Adrenal gland (tissue), 12 donors: ENCODE measurements around the gene LAMC2. TPM values are rescaled to one million over a fixed set of nuclear protein-coding genes. Genes with fewer than 3 reads are reported as not detected.
A peak's percentile ranks its signal among the peaks of the same experiment; 100 is the strongest.

Source experiments
- DNase-seq, 7 donors: peaks; one replicate each; pipeline ENCODE4 v3.0.0-alpha.2; 2019 to 2020
- H3K27ac ChIP-seq, 5 donors: fragments of 200-600 bp; sonication (generic) in 4 of 5; 1 replicate in 3 of 5; 2 replicates in 2 of 5; pipeline versions ENCODE4 v1.5.1 to v1.8.0; 2016 to 2020; ENCODE audit warnings: mild to moderate bottlenecking in 1 of 5
- H3K27me3 ChIP-seq: fragments of 200-600 bp; 2 replicates; pipeline ENCODE4 v1.8.0; 2021
- H3K36me3 ChIP-seq, 2 donors: fragments of 200-600 bp; replicated peaks in 1 of 2; 1 replicate in 1 of 2; 2 replicates in 1 of 2; pipeline versions ENCODE4 v1.5.1 to v1.8.0; 2018 to 2022
- H3K4me1 ChIP-seq, 2 donors: fragments of 200-600 bp; replicated peaks in 1 of 2; 1 replicate in 1 of 2; 2 replicates in 1 of 2; pipeline versions ENCODE4 v1.5.1 to v1.8.0; 2018 to 2021
- H3K4me3 ChIP-seq, 4 donors: fragments of 200-600 bp; sonication (generic) in 3 of 4; one replicate each; pipeline ENCODE4 v1.5.1; 2016 to 2018
- H3K9me3 ChIP-seq, 3 donors: fragments of 200-600 bp; sonication (generic) in 1 of 3; replicated peaks in 1 of 3; 1 replicate in 2 of 3; 2 replicates in 1 of 3; pipeline versions ENCODE4 v1.5.1 to v1.8.0; 2016 to 2021
- CTCF ChIP-seq, 6 experiments: fragments of 450-650 bp in 4 of 6; fragments of 200-600 bp in 2 of 6; sonication (generic) in 1 of 6; IDR thresholded peaks; 1 replicate in 5 of 6; 2 replicates in 1 of 6; pipeline versions ENCODE4 v1.5.1 to v1.8.0; 2016 to 2021; ENCODE audit warnings: antibody characterized with exemption in 6 of 6, mild to moderate bottlenecking in 2 of 6, moderate library complexity in 1 of 6
- POLR2A ChIP-seq, 2 donors: fragments of 450-650 bp; IDR thresholded peaks; one replicate each; pipeline ENCODE4 v1.6.1; 2017; ENCODE audit warnings: antibody characterized with exemption in 2 of 2, mild to moderate bottlenecking in 2 of 2, moderate library complexity in 1 of 2
- WGBS, 4 donors: extraction: QIAGEN DNeasy Blood & Tissue Kit in 2 of 4; methylation state at CpG; one replicate each; pipeline versions ENCODE4 v1.1.5 to v1.1.7; 2013 to 2017; 5-methylcytosine and 5-hydroxymethylcytosine counted together
- intact Hi-C, 2 donors: fragments of 100-400 bp; cut with DNase I; formaldehyde crosslinking; loops; one replicate each; pipeline versions ENCODE4 v1.14.1 to v1.15.0; 2022 to 2023
- polyA plus RNA-seq, 3 donors: library from polyadenylated mRNA; stranded (reverse); fragments of 200-250 nt in 2 of 3; fragments of 350-450 nt in 1 of 3; fragmentation: Illumina TruSeq in 1 of 3; extraction: RNeasy Lipid Tissue Mini Kit (QIAGEN cat#74804) in 1 of 3; gene quantifications; one replicate each; pipeline ENCODE4 v1.2.3, GENCODE V29; 2013 to 2014
- total RNA-seq, 9 donors: library from RNA; depleted of rRNA in 4 of 9; stranded (reverse); fragments of >200 nt in 4 of 9; fragments of 120-200 nt in 1 of 9; fragmentation: NEBNext Ultra II Directional in 1 of 9; extraction: Animal tissue kit (Norgen Biotek cat#: 25700) in 1 of 9; gene quantifications; one replicate each; pipeline versions ENCODE4 v1.1.0 to v1.2.4, GENCODE V29; 2013 to 2023
- donor health status: healthy with polysubstance abuse.
- donor health status: Bipolar disorder and iron deficiency.
- donor health status: DM: yes; HTN: yes; CAD: no.
- donor health status: DM: no; HTN: no; CAD: no.
- donor health status: DM: no; HTN: no; CAD: no.
- donor health status: DM: yes; HTN: yes; CAD: no.

Gene LAMC2
- total and polyA plus RNA-seq, 12 donors: 0.04 to 1.4 (median 0.16) TPM; not detected in 1

- Histone ChIP-seq H3K4me3 (peak overlapping the region in 2 of 4 donors; percentile 24 to 50), H3K27me3 (no peaks in the 10 kb centered on the region), H3K9me3 (no peaks in the 10 kb centered on the region), H3K27ac (peak overlapping the region in 4 of 5 donors; percentile 9 to 84 (median 82)), H3K4me1 (peaks cover 4 to 8% of the 10 kb centered on the region in 2 donors), H3K36me3 (no peaks in the 10 kb centered on the region)
- TF ChIP-seq CTCF (IDR thresholded peaks at IDR 0.05): peak; percentile 66 to 81 (median 73)
- peak in 1 of 2 donors; percentile 40 for TF ChIP-seq POLR2A (IDR thresholded peaks at IDR 0.05)
- WGBS, 4 donors: 15 to 30% (median 22%) methylated on average over 15 of the region's 15 CpGs
- DNase-seq: peak; percentile 50 to 83 (median 77)
- intact Hi-C loops: no loop called here
Observed at GRCh38 chr1:183234660-183235476, 48.8 kb downstream of the LAMC2 start.

- no peaks in the 10 kb centered on the region for H3K9me3 ChIP-seq
- intact Hi-C loops: no loop called here
- WGBS, 4 donors: 83 to 88% (median 84%) methylated on average over 14 of the region's 14 CpGs
Observed at GRCh38 chr1:183235503-183235902, 49.4 kb downstream of the LAMC2 start.

GRCh38 chr1:183236158-183236725 is 50.2 kb downstream of the LAMC2 start:
- no peak overlapping the region for H3K27ac ChIP-seq
- no peak for DNase-seq
- H3K36me3 ChIP-seq: no peaks in the 10 kb centered on the region
- H3K4me1 ChIP-seq: peaks cover 4 to 8% of the 10 kb centered on the region in 2 donors
- no peaks in the 10 kb centered on the region for H3K9me3 ChIP-seq
- TF ChIP-seq POLR2A (IDR thresholded peaks at IDR 0.05): no peak
- no peak for TF ChIP-seq CTCF (IDR thresholded peaks at IDR 0.05)
- H3K4me3 ChIP-seq: no peak overlapping the region
- intact Hi-C loops: no loop called here
- 69 to 90% (median 85%) methylated on average over 6 of the region's 6 CpGs for WGBS, 4 donors
- H3K27me3 ChIP-seq: no peaks in the 10 kb centered on the region

More at GRCh38 chr1:183235503-183235902, 49.4 kb downstream of the LAMC2 start:
- DNase-seq: peak in 1 of 7 donors; percentile 26
- no peaks in the 10 kb centered on the region for H3K27me3 ChIP-seq
- peaks cover 4 to 8% of the 10 kb centered on the region in 2 donors for H3K4me1 ChIP-seq
- peak overlapping the region in 1 of 4 donors; percentile 50 for H3K4me3 ChIP-seq
- H3K36me3 ChIP-seq: no peaks in the 10 kb centered on the region
- no peak for TF ChIP-seq CTCF (IDR thresholded peaks at IDR 0.05)
- TF ChIP-seq POLR2A (IDR thresholded peaks at IDR 0.05): no peak
- peak overlapping the region in 2 of 5 donors; percentile 80 to 83 for H3K27ac ChIP-seq

- TF ChIP-seq CTCF (IDR thresholded peaks at IDR 0.05) (no peak), POLR2A (IDR thresholded peaks at IDR 0.05) (no peak)
- no peak for DNase-seq
- intact Hi-C loops: no loop called here
- Histone ChIP-seq H3K4me1 (peaks cover 4 to 8% of the 10 kb centered on the region in 2 donors), H3K36me3 (no peaks in the 10 kb centered on the region), H3K9me3 (no peaks in the 10 kb centered on the region), H3K27ac (no peak overlapping the region), H3K27me3 (no peaks in the 10 kb centered on the region), H3K4me3 (no peak overlapping the region)
- WGBS, 4 donors: 94 to 98% (median 95%) methylated on average over 2 of the region's 2 CpGs
Observed at GRCh38 chr1:183237046-183237445, 51.0 kb downstream of the LAMC2 start.
